ENCODE data around the gene GFOD2.
A peak's percentile ranks its signal among the peaks of the same experiment; 100 is the strongest.
"Not testable (repeated sequence)": the region's sequence is repeated elsewhere in the genome, so short reads cannot be mapped to it uniquely, and the experiment has no call there.

GFOD2 gene

DNA sequence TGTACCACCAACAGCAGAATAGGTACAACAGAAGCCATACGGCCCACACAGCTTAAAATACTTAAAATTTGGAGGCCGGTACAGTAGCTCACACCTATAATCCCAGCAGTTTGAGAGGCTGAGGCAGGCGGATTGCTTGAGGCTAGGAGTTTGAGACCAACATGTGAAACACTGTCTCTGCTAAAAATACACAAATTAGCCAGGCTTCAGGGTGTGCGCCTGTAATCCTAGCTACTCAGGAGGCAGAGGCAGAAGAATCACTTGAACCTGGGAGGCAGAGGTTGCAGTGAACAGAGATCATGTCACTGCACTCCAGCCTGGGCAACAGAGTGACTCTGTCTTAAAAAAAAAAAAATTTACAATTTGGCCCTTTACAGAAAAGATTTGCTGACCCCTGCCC is 17.0 kb downstream of the GFOD2 start:
- DNase-seq (ENCODE audit: low read depth) = no peak

DNA sequence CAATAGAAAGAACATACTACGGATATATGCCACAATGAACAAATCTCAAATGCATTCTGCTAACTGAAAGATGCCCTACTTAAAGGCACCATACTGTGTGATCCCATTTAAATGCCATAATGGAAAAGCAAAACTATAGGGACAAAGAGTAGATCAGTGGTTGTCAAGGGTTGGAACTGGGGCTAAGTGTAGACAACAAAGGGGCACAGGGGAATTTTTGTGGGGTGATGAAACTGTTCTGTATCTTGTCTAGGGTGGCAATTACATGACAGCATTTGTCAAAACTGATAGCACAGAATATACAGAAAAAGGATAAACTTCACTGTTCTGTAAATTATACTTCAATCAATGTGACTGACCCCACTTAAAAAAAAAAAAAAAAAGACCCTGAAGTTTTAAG is 17.7 kb downstream of the GFOD2 start:
- no peak for DNase-seq (ENCODE audit: low read depth)

DNA sequence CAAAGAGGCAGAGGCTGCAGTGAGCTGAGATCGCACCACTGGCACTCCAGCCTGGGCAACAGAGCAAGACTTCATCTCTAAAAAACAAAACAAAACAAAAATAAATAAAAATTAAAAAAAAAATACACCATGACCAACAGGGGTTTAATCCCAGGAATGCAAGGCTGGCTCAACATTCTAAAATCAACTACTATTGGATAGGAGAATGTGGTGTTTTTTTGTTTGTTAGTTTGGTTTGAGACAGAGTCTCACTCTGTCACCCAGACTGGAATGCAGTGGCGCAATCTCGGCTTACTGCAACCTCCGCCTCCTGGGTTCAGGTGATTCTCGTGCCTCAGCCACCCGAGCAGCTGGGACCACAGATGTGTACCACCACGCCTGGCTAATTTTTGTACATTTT is 19.9 kb downstream of the GFOD2 start:
- DNase-seq (ENCODE audit: low read depth) = no peak

DNA sequence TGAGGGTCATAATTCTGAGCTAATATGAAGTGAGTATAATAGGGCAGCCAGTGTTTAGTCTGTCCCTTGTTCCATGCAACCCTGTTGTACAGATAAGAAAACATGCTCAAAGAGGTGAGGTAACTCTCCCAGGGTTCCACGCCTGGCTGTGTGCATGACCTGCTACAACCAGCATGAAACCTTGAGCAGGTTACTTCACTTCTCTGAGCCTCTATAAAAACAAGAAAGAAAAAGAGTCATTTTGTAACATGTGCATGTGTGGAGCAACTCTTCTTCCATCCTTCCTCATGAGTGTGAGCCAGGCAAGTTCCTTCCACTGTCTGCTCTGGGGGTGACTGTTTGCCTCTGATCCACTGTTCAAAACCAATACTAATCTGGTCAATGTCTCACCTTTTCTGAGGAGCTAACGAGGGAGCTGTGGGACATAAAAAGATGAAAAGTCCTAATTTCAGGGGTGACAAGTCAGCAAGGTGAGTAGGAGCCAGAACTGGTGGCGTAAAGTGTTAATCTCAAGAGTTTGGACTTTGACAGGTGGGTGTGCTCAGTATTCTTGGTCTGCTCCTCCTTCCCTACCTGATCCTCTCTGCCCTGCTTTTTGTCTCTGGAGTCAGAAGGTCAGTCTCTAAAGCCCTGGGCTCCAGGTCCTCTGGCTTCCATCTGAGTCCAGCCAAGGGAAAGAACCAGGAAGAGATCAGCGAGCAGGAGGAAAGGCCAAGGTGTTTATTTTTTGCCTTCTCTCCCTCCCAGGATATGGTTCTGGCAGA is 21.5 kb downstream of the GFOD2 start:
- DNase-seq (ENCODE audit: low read depth) = no peak

DNA sequence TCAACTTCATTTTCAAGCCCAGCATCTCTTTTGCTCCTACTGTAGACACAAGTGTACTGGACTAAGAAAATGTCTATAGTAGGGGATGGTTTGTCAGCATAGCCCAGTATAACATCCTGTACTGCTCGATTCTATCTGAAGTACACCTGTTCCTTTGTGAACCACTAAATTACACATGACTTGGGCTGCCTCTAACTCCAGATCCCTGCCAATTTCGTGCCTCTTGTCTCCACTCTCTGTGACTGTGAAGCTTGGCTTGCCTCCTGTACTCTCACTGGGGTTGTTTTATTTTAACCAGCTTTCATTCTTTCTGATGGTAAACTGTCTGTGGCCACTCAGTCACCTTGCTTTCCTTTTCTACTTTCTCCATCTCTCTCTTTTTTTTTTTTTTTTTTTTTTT is 24.5 kb downstream of the GFOD2 start:
- DNase-seq (ENCODE audit: low read depth) = no peak

DNA sequence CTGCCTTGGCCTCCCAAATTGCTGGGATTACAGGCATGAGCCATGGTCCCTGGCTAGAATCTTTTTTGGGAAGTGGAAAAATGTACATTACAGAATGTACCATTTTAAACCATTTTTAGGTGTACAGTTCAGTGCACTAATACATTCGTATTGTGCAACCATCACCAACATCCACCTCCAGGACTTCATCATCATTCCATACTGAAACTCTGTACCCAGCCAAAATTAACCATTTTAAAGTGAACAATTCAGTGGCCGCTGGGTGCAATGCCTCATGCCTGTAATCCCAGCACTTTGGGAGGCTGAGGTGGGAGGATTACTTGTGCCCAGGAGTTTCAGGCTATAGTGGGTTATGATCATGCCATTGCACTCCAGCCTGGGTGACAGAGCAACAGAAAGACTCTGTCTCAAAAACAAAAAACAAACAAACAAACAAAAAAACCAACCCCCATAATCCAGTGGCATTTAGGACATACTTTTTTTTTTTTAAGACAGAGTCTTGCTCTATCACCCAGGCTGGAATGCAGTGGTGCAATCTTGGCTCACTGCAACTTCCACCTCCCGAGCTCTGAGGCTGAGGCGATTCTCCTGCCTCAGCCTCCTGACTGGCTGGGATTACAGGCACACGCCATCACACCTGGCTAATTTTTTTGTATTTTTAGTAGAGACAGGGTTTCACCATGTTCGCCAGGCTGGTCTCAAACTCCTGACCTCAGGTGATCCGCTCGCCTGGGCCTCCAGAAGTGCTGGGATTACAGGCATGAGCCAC is 25.4 kb downstream of the GFOD2 start:
- DNase-seq (ENCODE audit: low read depth) = not testable (repeated sequence)

DNA sequence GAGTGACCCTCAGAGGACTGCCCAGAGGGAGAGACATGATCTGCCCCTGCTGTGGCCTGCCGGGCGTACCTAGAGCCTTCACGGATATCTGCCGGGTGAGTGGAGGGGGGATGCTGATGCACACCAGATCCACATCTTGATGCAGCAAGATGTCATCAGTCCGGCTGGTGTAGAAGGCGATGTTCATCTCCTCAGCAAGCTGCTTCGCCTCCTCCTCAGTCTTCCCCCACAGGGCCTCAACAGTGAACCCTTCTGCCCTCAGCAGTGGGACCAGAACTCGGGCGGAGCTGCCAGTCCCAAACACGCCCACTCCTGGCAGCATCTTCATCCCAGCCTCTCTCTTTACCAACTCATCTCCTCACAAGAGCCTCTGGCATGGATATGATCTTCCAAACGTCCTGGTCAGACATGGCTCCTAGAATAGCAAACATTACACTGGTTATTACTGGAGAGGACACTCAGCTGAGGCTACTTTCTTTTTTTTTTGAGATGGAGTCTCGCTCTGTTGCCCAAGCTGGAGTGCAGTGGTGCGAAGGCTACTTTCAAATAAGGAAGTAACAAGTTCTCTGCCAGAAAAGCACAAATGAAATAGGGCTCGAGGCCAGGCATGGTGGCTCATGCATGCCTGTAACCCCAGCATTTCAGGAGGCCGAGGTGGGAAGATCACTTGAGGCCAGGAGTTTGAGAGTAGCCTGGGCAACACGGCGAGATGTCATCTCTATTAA is 33.6 kb downstream of the GFOD2 start:
- no peak for DNase-seq (ENCODE audit: low read depth)

DNA sequence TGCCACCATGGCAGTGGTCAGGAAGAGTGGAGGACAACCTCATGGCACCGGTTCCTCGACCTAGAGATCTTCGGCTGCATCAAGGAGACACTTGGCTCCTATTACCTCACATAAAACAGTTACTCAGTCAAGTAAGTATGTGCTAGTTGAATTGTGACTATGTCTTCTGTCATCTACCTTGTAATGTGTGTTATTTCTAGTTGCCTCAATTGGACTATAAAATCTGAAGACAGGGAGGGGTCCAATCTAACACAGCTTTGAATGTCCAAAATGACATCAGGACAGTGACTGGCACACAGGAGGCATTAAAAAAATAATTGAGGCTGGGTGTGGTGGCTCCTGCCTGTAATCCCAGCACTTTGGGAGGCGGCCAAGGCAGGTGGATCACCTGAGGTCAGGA is 35.3 kb downstream of the GFOD2 start:
- DNase-seq (ENCODE audit: low read depth) = no peak

DNA sequence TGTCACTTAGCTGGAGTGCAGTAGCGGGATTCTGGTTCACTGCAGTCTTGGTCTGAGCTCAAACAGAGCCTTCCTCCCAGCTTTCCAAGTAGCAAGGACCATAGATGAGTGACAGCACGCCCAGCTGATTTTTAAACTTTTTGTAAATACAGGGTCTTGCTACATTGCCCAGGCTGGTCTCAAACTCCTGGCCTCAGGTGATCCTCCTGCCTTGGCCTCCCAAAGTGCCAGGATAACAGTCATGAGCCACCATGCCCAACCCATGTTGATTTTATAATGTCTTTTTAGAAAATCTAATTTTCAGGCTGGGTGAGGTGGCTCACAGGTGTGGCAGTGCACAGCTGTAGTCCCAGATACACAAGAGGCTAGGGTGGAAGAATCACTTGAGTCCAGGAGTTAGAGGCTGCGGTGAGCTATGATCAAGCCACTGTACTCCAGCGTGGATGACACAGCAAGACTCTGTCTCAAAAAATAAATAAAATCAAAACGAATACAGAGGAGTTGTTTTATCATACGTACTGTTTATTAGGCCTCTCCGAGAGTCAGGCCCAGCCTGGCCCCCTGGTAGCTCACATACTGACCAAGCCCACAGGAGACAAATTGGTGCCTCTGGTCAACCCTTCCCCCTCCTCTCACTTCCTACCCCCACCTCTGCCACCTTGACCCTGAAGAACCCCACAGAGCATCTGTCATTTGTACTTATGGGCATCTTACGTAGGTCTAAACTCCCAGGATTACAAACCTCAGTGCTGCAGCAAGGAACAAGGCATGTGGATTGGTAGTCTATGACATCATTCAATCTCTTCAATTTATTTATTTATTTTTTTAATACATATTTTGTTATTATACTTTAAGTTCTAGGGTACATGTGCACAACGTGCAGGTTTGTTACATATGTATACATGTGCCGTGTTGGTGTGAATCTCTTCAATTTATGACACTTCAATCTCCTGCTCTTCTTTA is 38.9 kb downstream of the GFOD2 start:
- no peak for DNase-seq (ENCODE audit: low read depth)

DNA sequence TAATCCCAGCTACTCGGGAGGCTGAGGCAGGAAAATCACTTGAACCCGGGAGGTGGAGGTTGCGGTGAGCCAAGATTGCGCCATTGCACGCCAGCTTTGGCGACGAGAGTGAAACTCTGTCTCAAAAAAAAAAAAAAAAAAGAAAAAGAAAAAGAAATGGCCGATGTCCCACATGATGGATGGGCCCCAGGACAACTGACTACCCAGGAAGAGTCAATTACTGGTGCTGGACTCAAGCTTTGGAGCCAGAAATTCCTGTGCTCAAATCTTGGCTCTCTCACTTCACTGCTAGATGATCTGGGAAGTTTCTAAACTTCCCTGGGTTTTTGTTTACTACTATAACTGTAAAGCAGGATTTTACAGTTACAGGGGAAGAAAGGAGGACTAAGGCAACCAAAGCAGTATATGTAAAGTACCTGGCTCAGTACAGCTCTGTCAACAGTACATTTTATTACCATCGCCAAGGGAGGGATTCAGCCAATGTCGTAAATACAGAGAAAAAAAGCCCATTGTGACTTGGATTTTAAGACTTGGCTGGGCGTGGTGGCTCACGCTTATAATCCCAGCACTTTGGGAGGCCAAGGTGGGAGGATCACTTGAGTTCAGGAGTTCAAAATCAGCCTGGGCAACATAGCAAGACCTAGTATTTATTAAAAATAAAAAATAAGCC is 40.6 kb downstream of the GFOD2 start:
- no peak for DNase-seq (ENCODE audit: low read depth)

DNA sequence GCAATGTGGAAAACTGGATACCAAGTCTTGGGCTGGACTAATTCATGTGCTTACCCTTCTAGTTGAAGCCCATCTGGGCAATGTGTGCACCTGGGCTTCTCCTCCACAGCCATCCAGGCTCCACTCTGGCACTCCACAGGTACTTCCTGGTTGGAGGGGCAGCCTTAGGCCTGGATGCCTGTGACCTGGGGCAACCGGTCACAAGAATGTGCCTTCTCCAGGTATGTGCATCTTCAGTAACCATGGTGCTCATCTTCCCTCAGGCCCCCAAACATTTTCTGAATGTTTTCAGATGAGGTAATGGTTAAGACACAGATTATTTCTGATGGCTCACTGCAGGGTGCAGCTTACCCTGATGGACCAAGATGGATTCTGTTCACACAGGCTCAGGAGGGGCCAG is 41.4 kb downstream of the GFOD2 start:
- DNase-seq (ENCODE audit: low read depth) = no peak

DNA sequence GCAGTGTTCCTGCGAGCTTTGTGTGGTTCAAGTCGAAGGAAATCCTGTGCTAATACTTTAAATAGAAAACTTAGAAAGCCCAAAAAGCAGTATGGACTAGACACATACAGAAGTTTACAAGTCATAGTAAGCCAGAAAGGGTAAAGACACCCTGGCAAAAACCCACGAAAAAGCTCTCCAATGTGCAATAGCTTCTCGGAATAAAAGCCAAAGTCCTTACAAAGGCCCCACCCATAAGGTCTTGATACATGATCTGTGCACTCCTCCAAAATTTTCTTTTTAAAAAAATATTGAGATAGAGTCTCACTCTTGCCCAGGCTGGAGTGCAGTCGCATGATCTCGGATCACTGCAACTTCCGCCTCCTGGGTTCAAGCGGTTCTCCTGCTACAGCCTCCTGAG is 42.2 kb downstream of the GFOD2 start:
- DNase-seq (ENCODE audit: low read depth) = no peak

DNA sequence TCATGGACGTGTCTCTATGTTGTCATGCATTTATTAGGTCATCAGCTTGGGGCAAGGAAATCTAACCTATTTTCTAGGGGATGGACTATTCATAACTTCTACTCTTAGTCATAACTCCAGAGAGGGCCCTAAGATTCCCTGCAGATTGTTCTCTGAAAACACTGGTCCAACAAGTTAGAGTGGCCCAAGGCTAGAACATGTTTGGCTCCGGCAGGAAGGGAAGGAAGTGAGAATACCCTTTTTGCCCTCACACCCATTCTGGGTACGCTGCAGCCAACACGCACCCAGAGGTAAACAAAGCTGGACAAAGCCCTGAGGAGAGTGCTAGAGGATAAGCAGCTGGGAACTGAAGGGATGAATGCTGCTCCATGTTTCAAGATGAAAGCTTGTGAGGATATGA is 42.6 kb downstream of the GFOD2 start:
- no peak for DNase-seq (ENCODE audit: low read depth)

DNA sequence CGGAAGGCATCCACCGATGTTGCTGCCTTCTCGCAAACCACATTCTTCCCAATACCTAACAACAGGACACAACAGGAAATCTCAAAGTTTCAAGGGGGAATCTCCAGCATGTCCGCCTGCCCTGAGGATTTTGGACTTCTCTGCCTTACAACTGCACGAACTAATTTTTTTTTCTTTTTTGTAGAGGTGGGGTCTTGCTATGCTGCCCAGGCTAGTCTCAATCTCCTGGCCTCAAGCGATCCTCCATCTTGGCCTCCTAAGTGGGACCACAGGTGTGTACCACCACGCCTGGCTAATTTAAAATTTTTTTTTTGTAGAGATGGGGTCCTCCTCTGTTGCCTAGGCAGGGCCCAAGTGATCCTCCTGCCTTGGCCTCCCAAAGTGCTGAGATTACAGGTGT is 43.1 kb downstream of the GFOD2 start:
- DNase-seq (ENCODE audit: low read depth) = no peak

DNA sequence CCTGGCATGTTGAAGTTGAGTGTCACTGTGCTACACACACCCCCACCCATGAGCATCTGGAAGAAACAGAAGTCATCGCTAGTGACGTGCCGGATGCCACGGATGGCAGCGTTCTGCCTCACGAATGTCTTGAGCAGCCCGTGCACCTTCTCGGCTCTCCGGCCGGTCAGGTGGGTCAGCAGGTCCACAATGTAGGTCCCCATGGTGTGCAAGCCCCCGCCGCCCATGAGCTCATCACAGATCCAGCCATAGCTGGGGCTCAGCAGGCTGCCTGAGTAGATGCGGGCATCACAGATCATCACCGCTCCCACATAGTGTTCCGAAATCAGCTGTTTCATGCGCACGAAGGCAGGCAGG is 43.6 kb downstream of the GFOD2 start:
- no peak for DNase-seq (ENCODE audit: low read depth)

DNA sequence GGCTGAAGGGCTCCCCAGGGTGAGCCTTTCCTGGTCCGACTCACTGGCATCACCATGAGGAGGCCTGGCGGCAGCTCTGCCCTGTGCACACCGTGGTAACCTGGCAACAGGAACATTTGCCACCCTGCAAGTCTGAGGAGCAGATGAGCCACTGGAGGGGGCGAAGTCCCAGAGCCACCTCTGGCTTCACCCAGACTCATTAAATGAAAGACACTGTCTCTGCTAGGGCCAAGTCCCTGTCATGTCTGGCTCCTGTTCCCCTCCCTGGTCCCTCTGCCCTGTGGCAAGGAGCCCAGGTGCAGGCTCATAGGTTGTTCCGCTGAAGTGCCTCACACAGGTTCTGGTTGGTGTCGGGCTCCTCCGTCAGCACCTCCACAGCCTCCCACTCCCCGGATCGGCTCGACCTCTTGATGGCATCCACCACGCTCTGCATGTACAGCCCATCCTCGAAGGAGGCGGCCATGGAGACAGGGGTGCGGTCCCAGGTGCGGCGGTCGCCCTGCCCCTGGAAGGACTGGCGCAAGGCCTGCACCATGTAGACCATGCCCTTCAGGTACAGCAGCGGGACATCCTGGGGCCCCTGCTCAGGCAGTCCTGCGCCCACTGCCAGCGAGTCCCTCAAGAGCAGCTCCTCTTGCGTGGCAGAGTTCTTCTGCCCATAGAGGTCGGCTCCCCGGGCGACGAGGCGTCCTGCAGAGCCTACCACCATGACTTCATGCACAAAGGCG is 44.1 kb downstream of the GFOD2 start:
- no peak for DNase-seq (ENCODE audit: low read depth)

DNA sequence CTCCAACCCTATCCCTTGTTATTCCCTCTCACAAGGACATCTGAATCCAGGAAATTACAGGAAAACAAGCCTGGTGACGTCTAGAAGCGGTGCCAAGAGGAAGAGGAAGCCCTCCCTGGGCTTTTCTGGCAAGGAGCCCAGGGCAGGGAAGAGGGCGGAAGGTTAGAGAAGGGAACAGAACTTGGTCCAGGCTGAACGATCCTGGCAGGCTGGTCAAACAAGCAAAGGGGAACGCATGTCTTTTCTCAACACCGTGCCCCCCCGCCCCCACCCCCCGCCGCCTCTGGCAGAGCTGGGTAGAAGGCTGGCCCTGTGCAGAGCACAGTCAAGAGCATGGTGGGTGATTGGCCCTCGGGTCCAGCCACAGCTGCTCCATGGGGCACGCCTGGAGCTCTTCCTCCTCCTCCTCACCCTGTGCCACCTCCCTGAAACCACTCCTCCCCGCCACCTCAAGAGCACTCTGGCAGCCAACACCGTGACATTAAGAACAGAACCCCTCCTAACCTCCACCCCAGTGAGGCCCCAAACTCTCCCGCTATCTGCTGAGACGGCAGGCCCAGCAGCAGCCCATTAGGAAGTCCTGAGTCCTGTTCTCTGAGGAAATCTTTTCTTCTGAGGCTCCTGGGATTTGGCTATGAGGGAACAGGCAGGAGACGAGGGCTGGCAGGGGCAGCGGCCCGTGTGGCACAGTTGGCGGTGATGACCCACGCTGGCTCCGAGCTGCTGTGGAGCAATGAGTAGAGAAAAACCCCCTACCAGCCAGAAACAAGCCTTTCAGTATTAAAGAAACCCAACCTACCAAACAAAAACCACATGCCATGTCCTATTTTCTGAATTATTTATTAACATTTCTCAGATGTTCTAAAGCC is 45.2 kb downstream of the GFOD2 start:
- peak; percentile 64 for DNase-seq (ENCODE audit: low read depth)

DNA sequence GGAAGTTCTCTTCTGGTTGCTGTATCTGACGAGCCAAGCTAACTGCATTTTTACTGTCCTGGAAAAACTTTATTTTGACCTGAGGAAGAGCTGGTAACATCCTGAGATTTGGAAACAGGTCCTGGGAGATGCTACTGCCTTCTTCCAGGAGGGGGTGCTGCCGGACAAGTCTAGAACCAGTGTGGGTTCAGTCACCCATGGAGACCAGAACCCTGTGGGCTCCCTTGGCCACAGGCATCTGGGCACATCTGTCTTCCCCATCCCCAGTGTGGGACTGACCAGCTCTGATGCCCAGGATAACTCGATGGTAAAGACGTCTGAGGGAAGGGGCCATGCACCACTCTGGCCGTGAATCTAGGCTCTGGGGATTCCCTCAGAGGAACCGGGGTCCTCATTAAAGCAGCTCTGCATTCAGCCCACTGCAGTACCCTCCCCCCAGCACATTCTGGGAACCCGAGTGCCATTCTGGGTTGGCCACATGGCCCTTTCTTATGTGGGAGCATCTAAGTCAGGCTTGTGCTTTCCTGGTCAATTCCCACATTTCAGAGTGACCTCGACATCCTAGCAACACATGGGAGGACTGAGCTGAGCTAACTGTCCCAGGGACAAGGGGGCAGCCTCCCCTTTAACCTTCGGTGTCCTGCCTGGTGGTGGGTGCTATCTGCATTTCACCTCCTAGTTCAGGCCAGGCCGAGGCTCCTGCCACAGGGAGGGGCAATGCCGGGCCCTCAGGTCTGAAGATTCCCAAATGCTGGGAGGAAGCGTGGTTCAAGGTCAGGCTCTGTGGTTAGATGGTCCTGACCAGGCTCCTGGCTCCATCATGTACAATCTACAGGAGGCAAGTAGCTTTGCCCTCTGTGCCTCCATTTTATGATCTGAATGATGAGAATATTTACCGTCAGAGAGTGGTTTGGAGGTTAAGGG is 46.1 kb downstream of the GFOD2 start:
- DNase-seq (ENCODE audit: low read depth) = peak; percentile 74

DNA sequence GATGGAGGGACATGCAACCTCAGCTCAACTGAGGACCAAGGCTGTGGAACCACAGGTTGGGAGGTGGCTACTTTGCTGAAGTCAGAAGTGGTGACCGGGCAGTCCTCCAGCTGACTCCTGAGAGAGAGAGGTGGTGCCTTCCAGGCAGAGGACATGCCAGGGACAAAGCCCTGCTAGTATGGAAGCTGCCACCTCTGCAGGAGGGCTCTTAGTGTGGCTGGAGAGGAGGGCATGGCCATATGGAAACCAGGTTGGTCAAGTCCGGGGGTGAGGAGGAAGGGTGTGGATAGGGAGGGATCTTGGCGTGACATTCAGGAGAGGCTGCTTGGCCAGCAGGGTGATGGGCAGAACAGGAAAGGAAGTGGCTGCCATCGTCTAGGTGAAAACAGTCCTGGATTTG is 46.8 kb downstream of the GFOD2 start:
- no peak for DNase-seq (ENCODE audit: low read depth)
